Jurkat, Clone E6-1 (cell line): ENCODE results near the gene TREML2.
"Not testable (repeated sequence)": the region's sequence is repeated elsewhere in the genome, so short reads cannot be mapped to it uniquely, and the experiment has no call there.

Experiments used
- DNase-seq: peaks from one replicate; pipeline ENCODE4 v3.0.0-alpha.2; 2011; ENCODE audit warnings: low read depth, low spot score
- H3K4me3 ChIP-seq: 2 replicates; pipeline ENCODE4 v1.5.1; 2011; ENCODE audit warnings: mild to moderate bottlenecking, low read length, control low read depth, moderate library complexity

The TREML2 gene

DNA sequence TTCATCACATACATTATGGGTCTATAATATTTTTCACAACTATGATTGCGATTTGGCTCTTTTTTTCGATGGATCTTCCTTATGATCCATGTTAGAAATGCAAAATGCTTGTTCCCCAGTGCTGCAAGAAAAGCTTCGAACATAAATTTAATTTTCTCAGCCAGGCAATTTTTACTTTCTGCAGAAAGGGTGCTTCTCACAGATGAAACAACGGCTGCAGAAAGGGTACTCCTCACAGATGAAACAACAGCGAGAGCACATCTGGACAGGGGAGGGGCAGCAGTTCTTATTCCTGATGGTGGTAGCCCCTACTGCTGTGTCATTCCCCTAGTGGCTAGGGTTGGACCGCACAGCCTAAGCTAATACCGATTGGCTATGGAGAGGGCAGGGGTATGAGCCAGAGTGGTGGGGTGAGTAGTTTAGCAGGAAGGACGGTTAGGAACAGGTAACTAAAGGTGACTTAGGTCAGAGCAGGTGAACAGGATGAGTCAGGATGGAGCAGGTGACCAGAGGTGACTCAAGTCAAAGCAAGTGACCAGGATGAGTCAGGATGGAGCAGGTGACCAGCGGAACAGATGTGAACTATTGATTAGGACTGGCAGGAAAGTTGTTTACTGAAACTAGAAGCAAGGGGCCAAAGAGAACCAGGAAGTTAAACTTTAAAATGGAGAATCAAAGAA, 13.8 kb upstream of the TREML2 start:
- no peak for DNase-seq

GRCh38 chr6:41209547-41210320, 8.8 kb upstream of the TREML2 start:
- H3K4me3 ChIP-seq: no peak overlapping the region
- DNase-seq: no peak

More for the DNA sequence above, 13.8 kb upstream of the TREML2 start:
- no peak overlapping the region for H3K4me3 ChIP-seq

- no peak overlapping the region for H3K4me3 ChIP-seq
- no peak for DNase-seq
Measured at GRCh38 chr6:41208439-41209106, 7.6 kb upstream of the TREML2 start.

- no peak for DNase-seq
- H3K4me3 ChIP-seq: no peak overlapping the region
Measured at GRCh38 chr6:41204156-41204555, 3.2 kb upstream of the TREML2 start.

DNA sequence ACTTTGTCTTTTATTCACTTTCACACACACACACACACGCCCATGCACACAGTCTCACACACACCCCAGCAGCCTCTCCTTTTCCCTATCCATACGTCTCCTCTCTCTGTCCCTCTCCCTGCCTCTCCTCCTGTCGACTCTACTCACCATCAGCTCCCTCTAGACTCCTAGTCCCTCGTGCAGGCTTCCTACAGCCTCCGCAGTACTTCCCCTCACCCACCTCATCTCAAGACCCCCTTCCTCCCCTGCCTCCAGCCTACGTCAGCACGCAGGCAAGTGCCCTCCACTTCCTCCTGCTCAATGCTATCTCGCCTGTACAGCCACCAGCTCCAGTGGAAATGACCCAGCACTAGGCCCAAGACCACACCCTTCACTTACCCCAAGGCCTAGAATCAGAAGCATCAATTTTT, 820 bp upstream of the TREML2 start:
- peak overlapping the region; percentile 46 for H3K4me3 ChIP-seq
- no peak for DNase-seq

- DNase-seq: peak; percentile 88
Measured at GRCh38 chr6:41200296-41200900, 551 bp downstream of the TREML2 start.

DNA sequence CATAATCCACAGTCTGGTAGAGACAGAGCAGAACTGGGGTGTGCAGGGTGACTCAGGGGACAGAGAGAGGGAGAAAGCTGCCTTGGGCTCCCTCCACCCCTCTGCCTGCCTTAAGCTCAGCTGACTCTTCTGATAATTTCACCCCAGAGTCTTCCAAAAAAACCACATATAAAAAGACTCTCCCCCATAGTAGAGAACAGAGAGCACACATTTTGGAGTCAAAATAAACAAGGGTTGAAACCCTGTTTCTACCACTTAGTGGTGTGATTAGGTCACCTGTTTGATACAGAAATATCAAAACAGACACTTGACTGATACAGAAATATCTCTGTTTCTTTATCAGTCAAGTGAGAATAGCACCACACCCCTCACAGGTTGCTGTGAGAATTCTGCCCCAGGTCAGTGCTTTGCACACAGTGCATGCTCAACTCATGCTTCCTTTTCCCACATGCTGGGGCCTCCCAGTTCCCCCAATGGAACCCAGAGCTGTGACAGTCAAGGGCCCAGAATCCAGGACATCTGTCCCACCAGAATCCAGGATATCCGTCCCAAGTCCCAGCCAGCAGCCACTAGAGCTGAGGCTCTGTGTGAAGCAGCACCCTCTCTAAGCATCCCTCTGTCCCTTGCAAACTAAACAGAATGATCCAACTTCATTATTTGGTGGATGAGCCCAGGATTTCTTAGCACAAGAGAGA, 1.2 kb downstream of the TREML2 start:
- H3K4me3 ChIP-seq: peak overlapping the region; percentile 46
- DNase-seq: no peak

More at GRCh38 chr6:41200296-41200900, 551 bp downstream of the TREML2 start:
- H3K4me3 ChIP-seq: peak overlapping the region; percentile 46

DNA sequence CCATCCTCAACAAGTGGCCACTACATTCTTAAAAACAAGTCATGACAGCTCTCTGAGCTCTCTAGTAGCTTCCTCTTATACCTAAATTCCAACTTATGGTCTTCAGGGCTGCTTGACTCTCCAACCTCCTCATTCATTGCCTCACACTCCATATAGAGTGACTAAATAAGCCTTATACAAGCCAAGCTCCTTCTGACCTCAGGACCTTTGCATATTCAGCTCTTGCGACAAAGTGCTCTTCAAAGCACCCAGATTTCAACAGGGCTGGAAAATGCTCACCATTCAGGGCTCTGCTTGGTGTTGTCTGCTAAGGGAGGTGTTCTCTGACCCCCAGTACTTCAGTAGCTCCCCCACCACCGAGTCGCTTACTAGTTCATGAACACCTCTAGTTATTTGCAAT, 3.7 kb downstream of the TREML2 start:
- no peak for DNase-seq
- H3K4me3 ChIP-seq: no peak overlapping the region

GRCh38 chr6:41194386-41194785, 6.6 kb downstream of the TREML2 start:
- DNase-seq: no peak
- H3K4me3 ChIP-seq: no peak overlapping the region

GRCh38 chr6:41193884-41194283, 7.1 kb downstream of the TREML2 start:
- DNase-seq: no peak
- H3K4me3 ChIP-seq: no peak overlapping the region

- H3K4me3 ChIP-seq: no peak overlapping the region
- DNase-seq: peak; percentile 35
Measured at GRCh38 chr6:41193171-41193734, 7.7 kb downstream of the TREML2 start.

DNA sequence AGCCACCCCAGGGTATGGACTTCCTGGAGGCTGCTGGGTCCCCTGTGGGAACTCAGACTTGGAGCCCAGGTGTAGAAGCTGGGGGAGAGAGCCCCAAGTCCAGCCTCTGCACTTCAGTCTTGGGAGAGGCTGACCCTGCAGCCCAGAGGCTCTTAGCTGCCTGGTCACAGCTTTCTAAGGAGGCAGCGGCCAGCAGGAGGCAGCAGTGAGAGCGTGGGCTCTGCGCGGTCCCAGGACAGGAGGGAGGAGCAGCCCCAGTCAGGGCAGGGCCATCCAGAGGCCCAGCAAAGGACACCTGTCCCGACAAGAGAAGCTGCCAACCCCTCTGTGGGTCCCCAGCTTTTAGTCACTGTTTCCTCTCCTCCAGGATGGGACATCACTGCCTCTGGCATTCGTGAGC, 9.4 kb downstream of the TREML2 start:
- DNase-seq: no peak
- no peak overlapping the region for H3K4me3 ChIP-seq

- no peak overlapping the region for H3K4me3 ChIP-seq
- DNase-seq: no peak
Measured at GRCh38 chr6:41190791-41191190, 10.2 kb downstream of the TREML2 start.

DNA sequence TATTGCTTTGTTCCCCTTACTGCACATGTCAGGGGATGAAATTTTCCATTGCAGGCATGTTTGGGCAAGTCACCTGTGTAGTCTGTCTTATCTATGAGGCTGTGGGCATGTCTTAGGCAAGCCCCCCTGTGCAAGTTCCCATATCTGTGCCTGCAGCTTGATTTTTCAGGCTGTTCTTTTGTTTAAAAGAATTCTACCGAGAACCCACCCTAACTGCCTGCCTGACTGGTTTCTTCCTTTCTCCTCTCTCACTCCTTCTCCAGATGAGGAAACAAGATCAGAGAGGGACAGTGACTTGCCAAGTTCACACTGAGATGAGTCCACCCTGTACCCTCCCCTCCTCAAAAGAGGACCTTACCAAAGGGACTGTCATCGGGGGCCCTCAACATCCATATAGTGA, 11.0 kb downstream of the TREML2 start:
- no peak for DNase-seq
- no peak overlapping the region for H3K4me3 ChIP-seq

GRCh38 chr6:41189046-41189445, 11.9 kb downstream of the TREML2 start:
- not testable (repeated sequence) for H3K4me3 ChIP-seq, DNase-seq

DNA sequence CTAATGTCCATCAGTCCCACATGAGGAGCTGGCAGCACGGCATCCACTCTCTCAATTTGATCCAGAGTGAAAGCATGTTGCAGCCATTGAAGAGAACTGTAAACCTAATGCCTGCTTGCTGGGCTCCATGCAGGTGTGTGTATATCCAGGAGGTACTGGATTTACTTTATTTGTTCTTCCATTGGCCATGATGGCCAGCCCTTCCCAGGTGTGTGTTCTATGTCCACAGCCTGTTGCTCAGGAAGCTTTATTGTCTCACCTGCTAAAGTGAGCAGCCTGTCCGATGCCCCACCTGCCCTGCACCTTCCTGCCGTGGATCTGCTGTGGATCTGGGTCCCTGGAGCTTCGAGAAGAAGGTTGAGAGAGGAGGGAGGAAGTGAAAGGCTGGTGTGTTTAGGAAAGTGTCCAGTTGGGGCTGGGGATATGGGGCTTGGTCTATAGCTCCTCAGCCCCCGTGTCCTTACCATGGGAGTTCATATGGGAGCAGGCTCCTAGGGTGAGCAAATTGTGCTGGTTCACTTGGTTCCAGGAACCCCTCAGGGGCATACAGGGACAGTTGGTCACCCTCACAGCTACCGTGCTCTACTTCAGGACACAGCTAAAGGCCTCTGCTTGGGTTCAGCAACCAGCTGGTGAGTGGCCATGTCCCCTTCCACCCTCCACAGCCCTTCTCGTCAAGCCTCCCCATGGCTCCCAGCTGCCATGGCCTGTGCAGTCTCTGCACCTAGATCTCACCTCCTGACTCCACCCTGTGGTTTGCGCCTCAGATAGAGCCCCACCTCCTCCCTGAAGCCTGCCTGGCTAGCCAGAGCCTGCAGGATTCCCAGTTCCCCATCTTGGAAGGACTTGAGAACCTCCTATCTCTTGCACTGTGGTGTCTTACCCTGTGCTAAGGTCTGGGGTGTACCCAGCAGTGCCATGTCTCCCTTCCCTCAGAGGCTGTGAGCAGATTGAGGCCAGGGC, 12.7 kb downstream of the TREML2 start:
- DNase-seq: no peak
- no peak overlapping the region for H3K4me3 ChIP-seq

DNA sequence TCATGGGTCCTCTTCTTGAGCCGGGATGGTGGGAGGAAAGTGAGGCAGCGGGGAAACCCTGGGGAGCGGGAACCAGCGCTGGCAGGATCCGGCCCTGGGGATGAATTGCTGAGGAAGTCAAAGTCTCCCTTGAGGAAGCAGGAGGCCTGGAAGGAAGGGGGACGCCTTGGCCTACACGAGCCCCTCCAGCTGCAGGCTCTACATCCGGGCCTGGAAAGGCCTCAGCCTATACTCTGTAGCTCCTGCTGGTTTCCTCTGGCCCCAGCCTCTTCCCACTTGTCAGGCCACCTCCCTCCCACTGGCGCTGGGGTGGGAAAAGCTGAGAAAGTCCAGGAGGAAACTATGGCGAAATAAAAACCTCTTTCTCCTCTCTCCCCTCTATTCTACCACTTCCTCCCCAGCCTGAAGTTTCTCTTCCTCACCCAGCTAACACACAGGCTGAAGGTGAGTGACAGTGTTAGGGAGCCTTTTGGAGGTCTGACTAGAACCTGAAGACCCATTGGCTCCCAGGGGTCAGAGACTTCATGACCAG, 14.9 kb downstream of the TREML2 start:
- H3K4me3 ChIP-seq: no peak overlapping the region
- DNase-seq: no peak

- no peak overlapping the region for H3K4me3 ChIP-seq
- DNase-seq: no peak
Measured at GRCh38 chr6:41184761-41185160, 16.2 kb downstream of the TREML2 start.
